Pons (tissue), 1 donor: ENCODE data around the gene DNAH12.
A peak's percentile ranks its signal among the peaks of the same experiment; 100 is the strongest.
"Not testable (repeated sequence)": the region's sequence is repeated elsewhere in the genome, so short reads cannot be mapped to it uniquely, and the experiment has no call there.

Experiments
- DNase-seq: peaks from one replicate; pipeline ENCODE4 v3.0.0-alpha.2; 2016; ENCODE audit warnings: low spot score

The DNAH12 gene

DNA sequence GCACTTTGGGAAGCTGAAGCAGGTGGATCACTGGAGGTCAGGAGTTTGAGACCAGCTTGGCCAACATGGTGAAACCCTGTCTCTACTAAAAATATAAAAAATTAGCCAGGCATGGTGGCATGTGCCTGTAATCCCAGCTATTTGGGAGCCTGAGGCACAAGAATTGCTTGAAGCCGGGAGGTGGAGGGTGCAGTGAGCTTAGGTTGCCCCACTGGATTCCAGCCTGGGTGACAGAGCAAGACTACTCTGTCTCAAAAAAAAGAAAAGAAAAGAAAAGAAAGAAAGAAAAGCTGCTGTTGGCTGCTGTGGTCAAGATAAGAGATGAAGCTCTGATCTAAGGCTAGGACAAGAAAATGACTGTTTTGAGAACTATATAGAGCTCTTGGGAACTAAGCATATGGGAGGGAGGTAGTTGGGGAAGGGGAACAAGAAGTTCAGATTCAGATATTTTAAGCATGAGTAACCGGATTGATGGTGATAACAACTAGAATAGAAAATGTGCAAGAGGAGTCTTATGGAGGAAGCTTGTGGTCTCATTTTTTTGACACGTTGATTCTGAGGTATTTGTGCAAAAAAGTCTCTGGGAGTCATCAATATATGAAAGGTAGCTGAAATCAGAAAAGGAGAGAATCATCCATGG lies 25.7 kb downstream of the DNAH12 start:
- no peak for DNase-seq

DNA sequence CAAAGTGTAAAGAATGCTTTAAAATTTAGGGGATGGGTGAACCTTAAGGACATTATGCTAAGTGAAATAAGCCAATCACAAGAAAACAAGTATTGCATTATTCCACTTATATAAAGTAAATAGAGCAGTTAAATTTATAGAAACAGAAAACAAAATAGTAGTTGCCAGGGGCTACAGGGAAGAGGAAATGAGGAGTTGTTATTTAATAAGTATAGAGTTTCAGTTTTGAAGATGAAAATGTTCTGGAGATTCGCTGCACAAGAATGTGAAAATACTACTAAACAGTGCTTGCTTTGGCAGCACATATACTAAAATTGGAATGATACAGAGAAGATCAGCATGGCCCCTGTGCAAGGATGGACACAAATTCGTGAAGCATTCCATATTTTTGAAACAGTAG lies 32.0 kb downstream of the DNAH12 start:
- no peak for DNase-seq

DNA sequence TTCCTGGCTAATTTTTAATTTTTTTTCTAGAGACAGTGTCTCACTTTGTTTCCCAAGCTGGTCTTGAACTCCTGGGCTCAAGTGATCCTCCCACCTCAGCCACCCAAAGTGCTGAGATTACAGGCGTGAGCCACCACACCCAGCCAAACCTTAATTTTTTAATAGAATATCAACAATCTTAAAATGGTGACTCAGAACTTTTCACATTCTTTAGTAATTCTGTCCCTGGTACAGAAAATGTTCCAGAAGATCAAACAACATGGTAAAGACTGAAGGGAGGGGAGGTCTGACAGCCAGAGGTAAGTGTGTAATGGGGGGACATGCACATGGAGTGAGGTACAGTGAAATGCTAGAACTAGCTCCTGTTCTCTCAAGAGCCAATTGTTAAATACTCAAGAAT lies 38.2 kb downstream of the DNAH12 start:
- no peak for DNase-seq

DNA sequence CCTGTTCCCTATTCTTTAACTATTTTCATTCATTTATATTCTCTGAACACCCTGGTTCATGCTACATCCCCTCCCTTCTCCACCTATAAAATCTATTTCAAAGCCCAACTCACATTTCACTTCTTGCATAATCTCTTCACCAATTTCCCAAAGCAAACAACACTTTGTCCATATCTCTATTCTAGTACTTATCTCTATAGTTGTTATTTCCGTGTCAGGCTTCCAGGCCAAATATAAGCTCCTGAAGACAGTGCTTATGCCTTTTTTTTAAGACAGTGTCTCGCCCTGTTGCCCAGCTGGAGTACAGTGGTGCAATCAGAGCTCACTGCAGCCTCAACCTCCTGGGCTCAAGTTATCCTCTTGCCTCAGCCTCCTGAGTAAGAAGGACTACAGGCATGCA lies 43.6 kb downstream of the DNAH12 start:
- no peak for DNase-seq

DNA sequence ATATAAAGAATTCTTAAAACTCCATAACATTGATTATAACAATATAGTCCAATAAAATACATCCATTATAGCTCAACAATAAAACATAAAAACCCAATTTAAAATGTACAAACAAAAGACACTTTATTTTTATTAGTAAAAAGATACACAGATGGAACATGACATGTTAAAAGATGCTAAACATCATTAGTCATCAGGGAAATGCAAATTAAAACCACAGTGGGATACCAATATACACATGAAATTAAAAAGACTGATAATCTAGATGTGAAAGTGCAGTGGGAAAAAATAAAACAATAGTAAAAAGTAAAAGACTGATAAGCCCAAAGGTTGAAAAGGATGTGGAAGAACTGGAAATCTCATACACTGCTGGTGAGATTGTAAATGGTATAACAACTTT lies 46.2 kb downstream of the DNAH12 start:
- DNase-seq = no peak

DNA sequence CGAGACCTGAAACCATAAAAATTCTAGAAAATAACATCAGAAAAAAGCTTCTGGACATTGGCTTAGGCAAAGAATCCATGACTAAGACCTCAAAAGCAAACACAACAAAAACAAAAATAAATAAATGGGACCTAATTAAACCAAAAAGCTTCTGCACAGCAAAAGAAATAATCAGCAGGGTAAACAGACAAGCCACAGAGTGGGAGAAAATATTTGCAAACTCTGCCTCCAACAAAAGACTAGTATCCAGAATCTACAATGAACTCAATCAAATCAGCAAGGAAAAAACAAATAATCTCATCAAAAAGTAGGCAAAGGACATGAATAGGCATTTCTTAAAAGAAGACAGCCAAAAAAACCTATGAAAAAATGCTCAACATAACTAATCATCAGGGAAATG lies 59.6 kb downstream of the DNAH12 start:
- no peak for DNase-seq

DNA sequence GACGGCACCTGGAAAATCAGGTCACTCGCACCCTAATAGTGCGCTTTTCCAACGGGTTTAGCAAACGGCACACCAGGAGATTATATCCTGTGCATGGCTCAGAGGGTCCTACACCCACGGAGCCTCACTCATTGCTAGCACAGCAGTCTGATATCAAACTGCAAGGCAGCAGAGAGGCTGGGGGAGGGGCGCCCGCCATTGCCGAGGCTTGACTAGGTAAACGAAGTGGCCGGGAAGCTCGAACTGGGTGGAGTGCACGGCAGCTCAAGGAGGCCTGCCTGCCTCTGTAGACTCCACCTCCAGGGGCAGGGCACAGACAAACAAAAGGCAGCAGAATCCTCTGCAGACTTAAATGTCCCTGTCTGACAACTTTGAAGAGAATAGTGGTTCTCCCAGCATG lies 67.0 kb downstream of the DNAH12 start:
- not testable (repeated sequence) for DNase-seq

DNA sequence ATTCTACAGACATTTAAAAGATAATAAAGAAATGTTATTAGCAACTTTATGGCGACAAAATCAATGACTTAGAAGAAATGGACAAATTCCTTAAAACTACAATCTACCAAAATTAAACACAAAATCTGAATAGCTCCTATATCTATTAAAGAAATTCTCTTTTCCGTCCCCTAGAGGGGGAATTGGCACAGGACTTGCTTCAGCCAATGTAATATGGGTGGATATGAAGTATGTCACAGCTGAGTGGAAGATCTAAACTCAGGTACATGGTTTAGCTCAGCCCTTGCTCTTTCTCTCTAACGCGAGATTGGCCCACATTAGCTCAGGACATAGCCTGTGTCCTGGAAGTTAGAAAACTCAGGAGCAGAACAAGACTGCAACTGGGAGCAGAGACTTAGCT lies 79.3 kb downstream of the DNAH12 start:
- no peak for DNase-seq

DNA sequence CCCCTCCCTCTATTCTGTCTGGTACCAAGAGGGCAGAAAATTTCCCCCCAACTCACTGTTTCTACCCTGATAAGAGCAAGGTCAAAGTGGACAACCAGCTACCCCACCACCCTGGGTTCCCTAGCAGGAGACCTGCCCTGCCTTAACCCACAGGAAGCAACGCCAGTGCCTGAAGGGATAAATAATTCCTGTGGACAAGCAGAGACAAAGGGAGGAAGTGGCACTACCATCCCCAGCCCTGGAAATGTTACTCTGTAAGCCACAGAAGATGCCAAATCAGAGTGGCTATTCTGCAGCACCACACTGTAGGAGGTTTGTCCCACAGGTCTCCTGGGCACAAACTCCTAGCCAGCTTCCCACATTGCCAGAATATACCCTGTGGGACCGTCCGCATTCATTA lies 80.1 kb downstream of the DNAH12 start:
- no peak for DNase-seq

DNA sequence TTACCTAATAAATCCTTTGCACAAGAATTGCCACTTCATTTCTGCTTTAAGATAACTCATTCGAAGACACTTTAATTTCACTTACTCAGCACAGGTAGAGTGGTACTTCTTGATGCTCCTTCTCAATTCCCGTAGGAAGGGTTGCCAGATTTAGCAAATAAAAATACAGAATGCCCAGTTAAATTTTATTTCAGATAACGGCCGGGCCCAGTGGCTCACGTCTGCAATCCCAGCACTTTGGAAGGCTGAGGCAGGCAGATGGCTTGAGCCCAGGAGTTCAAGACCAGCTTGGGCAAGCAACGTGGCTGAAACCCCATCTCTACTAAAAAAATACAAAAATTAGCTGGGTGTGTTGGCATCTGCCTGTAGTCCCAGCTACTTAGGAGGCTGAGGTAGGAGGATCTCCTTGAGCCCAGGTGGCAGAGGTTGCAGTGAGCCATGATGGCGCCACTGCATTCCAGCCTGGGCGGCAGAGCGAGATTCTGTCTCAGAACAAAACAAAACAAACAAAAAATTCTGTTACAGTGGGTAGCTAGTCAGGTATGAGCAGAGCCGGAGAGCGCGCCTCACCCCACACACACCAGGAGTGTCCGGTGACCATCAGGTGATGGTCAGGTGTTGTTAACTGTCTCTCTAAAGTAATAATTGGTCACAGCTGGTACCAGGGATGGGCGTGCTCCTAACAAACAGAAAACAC lies 92.8 kb downstream of the DNAH12 start:
- no peak for DNase-seq

DNA sequence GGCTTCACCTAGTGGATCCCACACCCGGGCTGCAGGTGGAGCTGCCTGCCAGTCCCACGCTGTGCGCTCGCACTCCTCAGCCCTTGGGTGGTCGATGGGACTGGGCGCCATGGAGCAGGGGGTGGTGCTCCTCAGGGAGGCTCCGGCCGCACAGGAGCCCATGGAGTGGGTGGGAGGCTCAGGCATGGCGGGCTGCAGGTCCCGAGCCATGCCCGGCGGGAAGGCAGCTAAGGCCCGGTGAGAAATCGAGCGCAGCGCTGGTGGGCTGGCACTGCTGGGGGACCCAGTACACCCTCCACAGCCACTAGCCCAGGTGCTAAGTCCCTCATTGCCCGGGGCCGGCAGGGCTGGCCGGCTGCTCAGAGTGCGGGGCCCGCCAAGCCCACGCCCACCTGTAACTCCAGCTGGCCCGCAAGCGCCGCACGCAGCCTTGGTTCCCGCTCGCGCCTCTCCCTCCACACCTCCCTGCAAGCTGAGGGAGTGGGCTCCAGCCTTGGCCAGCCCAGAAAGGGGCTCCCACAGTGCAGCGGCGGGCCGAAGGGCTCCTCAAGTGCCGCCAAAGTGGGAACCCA lies 94.8 kb downstream of the DNAH12 start:
- DNase-seq = not testable (repeated sequence)

DNA sequence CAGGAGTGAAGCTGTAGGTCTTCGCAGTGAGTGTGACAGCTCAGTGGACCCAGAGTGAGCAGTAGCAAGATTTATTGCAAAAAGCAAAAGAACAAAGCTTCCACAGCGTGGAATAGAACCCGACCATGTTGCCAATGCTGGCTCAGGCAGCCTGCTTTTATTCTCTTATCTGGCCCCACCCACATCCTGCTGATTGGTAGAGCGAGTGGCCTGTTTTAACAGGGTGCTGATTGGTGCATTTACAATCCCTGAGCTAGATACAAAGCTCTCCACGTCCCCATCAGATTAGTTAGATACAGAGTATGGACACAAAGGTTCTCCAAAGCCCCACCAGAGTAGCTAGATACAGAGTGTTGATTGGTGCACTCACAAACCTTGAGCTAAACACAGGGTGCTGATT lies 95.7 kb downstream of the DNAH12 start:
- DNase-seq = not testable (repeated sequence)

DNA sequence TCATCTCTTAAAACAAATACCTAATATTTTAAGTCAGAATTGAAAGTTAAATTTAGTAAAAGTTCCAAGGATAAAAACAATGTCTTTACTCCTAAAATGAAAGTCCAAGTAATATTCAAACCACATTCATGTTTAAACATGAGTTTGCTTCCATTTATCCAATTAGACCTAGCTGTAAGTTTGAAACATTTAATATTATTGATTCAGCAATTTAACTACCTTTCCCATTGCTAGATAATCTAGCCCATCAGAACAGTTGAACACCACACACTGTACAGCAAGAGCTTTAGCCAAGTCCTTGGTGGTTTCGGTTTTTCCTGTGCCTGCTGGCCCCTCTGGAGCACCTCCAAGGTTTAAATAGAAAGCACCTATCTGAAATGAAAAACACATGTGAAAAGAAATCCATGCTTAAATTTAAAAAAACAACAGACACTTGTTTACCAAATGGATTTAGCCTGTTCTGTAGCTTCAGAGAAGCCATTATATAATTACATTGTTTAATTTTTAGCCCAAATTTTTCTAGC lies 97.8 kb downstream of the DNAH12 start:
- DNase-seq = no peak

DNA sequence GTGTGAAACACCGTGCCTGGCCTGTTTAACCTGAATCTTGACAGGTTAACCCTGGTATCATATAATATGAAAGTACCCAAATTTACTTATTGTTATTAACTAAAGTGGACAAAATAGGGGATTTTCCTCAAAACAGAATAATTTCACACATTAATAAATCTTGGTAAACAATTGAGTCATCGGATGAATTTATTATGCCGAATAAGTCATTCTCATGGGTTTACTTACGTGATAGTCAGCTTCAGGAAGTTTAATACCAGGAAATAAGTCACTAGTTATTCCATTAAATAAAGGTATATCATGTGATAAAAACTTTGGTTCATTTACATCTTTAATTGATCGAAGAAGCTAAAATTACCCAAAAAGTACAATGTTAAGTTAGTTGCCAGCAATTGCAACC lies 99.7 kb downstream of the DNAH12 start:
- DNase-seq = no peak

DNA sequence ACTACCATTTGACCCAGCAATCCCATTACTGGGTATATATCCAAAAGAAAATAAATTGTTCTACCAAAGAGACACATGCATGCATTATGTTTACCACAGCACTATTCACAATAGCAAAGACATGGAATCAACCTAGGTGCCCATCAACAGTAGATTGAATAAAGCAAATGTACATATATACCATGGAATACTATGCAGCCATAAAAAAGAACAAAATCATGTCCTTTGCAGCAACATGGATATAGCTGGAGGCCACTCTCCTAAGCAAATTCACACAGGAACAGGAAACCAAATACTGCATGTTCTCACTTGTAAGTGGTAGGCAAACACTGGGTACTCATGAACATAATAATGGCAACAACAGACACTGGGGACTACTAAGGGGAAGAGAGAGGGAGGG lies 104.0 kb downstream of the DNAH12 start:
- DNase-seq = not testable (repeated sequence)

DNA sequence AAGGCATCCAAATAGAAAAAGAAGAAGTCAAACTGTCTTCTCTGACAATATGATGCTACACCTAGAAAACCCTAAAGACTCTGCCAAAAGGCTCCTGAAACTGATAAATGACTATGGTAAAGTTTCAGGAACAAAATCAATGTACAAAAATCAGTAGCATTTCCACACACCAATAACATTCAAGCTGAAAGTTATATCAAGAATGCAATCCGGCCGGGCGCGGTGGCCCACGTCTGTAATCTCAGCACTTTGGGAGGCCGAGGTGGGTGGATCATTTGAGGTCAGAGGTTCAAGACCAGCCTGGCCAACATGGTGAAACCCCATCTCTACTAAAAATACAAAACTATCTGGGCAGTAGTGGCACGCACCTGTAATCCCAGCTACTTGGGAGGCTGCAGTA lies 105.7 kb downstream of the DNAH12 start:
- DNase-seq = not testable (repeated sequence)

DNA sequence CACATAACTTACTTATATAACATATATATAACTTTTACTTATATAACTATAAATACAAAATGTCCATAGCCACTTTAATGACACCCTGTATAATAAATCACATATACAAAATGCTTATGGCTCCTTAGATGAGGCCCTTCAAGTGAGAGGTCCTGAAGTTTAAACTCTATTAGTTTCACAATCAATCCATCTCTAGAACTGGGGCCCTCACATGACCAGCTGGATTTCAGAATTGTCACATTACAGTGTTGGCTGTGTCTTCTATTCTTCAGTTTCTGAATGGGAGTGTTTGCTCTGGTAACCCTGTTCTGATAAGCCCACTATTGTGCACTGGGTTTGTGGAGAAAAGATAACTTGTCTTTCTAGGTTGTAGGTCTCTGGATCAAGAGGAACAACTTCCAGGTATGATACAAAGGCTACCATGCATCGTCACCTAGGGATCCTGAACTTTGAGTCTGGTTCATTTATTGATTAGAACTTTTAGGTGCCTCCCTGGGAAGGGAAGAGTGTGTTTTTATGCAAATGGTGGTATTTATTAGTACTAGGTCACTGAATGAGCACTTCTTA lies 107.9 kb downstream of the DNAH12 start:
- no peak for DNase-seq

DNA sequence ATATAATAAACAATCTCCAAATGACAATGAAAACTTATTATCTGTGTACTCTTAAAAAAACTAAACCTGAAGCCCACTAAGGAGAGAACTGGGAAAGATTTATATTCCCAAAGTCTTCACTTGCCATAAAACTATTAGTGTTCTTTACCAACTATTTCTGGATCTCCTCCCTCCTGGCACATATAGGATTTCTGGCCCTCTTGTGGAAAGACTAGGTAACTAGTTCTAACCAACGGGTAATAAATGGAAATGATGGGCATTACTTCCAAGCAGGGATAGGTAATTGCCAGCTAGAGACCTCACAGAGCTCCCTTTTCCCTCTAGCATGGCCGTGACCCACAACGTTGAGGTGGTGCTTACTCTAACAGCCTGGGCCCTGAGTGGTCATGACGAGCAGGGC lies 110.1 kb downstream of the DNAH12 start:
- DNase-seq = peak; percentile 2

DNA sequence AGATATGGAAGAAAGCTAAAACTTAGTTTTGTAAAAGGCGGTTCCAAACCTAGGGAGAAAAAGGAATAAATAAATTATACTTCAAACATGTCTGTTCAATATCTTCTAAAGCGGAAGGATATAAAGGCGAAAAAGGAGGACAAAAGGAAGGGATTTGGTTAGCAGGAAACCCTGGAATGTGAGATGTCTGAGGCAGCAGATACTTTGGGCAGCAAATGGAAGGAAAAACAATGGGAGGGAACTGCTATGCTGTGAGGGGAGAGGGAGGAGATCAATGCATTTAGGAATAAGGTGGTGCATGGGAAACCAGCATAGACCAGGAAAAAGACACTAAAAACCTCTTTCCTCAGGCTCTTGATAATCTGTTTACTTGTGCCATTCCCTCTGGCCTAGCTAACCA lies 120.8 kb downstream of the DNAH12 start:
- no peak for DNase-seq

DNA sequence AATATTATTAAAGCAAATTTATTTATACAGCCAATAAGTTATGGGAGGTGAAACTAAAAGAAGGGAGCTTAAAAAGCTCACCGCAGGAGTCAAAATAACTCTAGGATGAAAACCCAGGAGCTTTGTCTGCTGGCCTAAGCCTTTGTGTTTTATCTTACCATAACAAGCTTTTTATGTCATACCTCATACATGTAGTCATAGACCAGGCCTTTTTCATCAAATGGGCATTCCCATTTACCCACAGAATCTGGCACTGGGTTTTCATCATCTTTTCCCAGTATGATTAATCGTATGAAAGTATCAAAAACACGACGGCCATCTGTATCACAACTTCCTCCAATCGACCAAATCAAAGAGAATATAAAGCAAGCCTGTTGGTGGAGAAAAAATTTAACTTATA lies 122.8 kb downstream of the DNAH12 start:
- DNase-seq = no peak

DNA sequence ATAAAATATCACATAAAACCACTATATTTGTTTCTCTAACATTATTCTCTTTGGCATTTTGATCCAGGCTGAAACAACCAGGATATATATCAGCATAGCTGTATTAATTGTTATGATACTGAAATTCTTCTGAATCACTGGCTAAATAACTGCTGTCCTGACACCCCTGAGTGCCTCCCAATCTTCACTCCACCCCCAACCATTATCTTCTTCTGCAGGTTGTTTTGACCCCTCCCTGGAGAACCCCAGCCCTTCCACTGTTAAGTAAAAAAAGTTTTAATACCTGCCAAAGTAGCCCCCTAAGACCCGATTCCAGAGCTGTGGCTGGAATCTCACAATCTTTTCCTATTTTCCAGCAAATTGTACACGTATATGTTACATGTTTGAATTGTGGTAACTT lies 124.1 kb downstream of the DNAH12 start:
- DNase-seq = no peak

DNA sequence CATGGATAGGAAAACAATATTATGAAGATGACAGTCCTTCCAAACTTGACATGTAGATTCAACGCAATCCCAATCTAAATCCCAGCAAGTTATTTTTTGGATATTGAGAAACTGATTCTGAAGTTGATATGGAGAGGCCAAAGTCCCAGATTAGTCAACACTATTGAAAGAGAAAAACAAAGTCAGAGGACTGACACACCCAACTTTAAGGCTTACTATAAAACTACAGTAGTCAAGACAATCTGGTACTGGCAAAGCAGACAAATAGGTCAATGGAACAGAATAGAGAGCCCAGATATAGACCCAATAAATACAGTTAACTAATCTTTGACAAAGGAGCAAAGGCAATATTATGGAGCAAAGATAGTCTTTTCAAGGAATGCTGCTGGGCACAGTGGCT lies 132.4 kb downstream of the DNAH12 start:
- no peak for DNase-seq

DNA sequence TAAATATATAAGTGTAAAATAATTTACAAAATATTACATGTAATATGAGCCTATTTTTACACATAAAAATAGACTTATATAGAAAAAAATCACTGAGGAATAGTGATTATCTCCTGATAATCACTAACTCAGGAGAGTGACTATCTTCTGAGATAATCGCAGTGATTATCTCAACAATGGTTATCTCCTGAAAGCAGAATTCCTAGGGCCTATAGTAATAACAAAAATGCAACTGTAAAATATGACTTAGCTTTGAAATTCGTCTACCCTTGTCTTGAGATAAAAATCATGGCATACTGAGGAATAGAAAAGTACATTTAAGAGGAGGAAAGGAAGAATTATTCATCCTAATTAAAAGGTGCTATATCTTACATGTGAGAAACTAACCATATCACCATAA lies 134.7 kb downstream of the DNAH12 start:
- no peak for DNase-seq
